Lung (tissue), 12 donors: ENCODE data around the gene FUT8. TPM values are rescaled to one million over a fixed set of nuclear protein-coding genes. Genes with fewer than 3 reads are reported as not detected.

Experiments
- ATAC-seq: fragments of 200-7000 bp; cut with Tn5 transposase; one replicate; pipeline ENCODE4 v1.9.1; 2020; ENCODE audit warnings: moderate number of reproducible peaks; ENCODE audit not compliant: insufficient read depth, low FRiP score
- DNase-seq, 3 donors: peaks; one replicate each; pipeline ENCODE4 v3.0.0-alpha.2; 2013 to 2017
- H3K27ac ChIP-seq, 2 donors: one replicate each; pipeline ENCODE4 v1.5.1; 2013; ENCODE audit warnings: mild to moderate bottlenecking in 2 of 2, moderate library complexity in 2 of 2, control low read depth in 1 of 2, inconsistent platforms in 1 of 2, low read depth in 1 of 2, low read length in 1 of 2
- H3K27me3 ChIP-seq, 3 donors: one replicate each; pipeline ENCODE4 v1.5.1; 2013; ENCODE audit warnings: low read length in 2 of 3; ENCODE audit not compliant: control insufficient read depth in 3 of 3, insufficient read depth in 3 of 3
- H3K36me3 ChIP-seq, 4 donors: one replicate each; pipeline ENCODE4 v1.5.1; 2013; ENCODE audit warnings: low read length in 4 of 4, mild to moderate bottlenecking in 1 of 4, moderate library complexity in 1 of 4; ENCODE audit not compliant: control insufficient read depth in 4 of 4, insufficient read depth in 4 of 4
- H3K4me1 ChIP-seq, 5 donors: one replicate each; pipeline ENCODE4 v1.5.1; 2013; ENCODE audit warnings: low read length in 5 of 5, mild to moderate bottlenecking in 2 of 5, moderate library complexity in 1 of 5; ENCODE audit not compliant: control insufficient read depth in 5 of 5, insufficient read depth in 5 of 5
- H3K4me3 ChIP-seq: one replicate; pipeline ENCODE4 v1.5.1; 2013; ENCODE audit warnings: mild to moderate bottlenecking, control low read depth, moderate library complexity
- H3K9ac ChIP-seq, 2 donors: one replicate each; pipeline ENCODE4 v1.5.1; 2013; ENCODE audit warnings: low read length in 2 of 2, control low read depth in 1 of 2; ENCODE audit not compliant: insufficient read depth in 1 of 2
- H3K9me3 ChIP-seq, 4 donors: one replicate each; pipeline ENCODE4 v1.5.1; 2013; ENCODE audit warnings: low read length in 3 of 4, mild to moderate bottlenecking in 1 of 4, moderate library complexity in 1 of 4; ENCODE audit not compliant: control insufficient read depth in 4 of 4, insufficient read depth in 3 of 4
- CTCF ChIP-seq: IDR thresholded peaks from 2 replicates; pipeline ENCODE4 v1.5.1; 2012; ENCODE audit warnings: mild to moderate bottlenecking; ENCODE audit errors: control extremely low read depth, extremely low read depth
- WGBS, 2 donors: extraction: QIAGEN DNeasy Blood & Tissue Kit; methylation state at CpG; one replicate each; pipeline ENCODE4 v1.1.7; 2013; 5-methylcytosine and 5-hydroxymethylcytosine counted together
- polyA plus RNA-seq, 2 donors: library from polyadenylated mRNA; stranded (reverse); fragments of 200-250 nt; gene quantifications; one replicate each; pipeline ENCODE4 v1.2.1, GENCODE V29; 2013
- total RNA-seq, 2 donors: library from RNA; depleted of rRNA in 1 of 2; stranded (reverse); fragments of >200 nt in 1 of 2; gene quantifications; one replicate each; pipeline ENCODE4 v1.2.1, GENCODE V29; 2014 to 2021
- donor health status: control.
- donor health status: control.
- donor health status: Bipolar disorder and iron deficiency.
- donor health status: healthy.
- donor health status: DM: yes; HTN: yes; CAD: no.

Gene FUT8
- total and polyA plus RNA-seq, 4 donors: 9.9 to 98.5 (median 25.8) TPM

DNA sequence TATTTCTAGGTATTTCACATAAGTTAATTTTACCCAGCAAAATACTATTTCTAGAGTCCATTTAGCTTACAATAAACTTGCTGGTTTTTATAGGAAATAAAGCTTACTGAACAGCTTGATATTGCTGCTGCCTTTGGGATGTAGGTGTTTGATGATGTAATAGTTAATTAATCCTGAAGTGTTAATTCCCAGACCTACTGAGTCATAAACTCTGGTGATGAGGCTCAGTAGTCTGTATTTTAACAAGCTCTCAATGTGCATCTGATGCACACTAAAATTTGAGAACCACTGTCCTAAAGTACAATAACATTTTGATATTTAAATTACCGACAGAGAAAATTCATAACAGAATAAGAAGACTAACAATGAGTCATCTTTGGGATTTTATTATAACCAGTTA lies 168.4 kb downstream of the FUT8 start:
- Histone ChIP-seq H3K27ac (no peak overlapping the region), H3K4me3 (no peak overlapping the region), H3K27me3 (no peaks in the 10 kb centered on the region), H3K9me3 (no peaks in the 10 kb centered on the region), H3K9ac (no peak overlapping the region), H3K4me1 (no peaks in the 10 kb centered on the region), H3K36me3 (no peaks in the 10 kb centered on the region)
- no peak for TF ChIP-seq CTCF
- DNase-seq (no peak), ATAC-seq (no peak)
- 87 to 88% methylated on average over 1 of the region's 1 CpG for WGBS, 2 donors

- WGBS, 2 donors: 88% methylated on average over 3 of the region's 3 CpGs
- H3K4me1 ChIP-seq: no peaks in the 10 kb centered on the region
- TF ChIP-seq CTCF: no peak
- H3K4me3 ChIP-seq: no peak overlapping the region
- no peaks in the 10 kb centered on the region for H3K27me3 ChIP-seq
- H3K9ac ChIP-seq: no peak overlapping the region
- DNase-seq: no peak
- H3K27ac ChIP-seq: no peak overlapping the region
- no peaks in the 10 kb centered on the region for H3K36me3 ChIP-seq
- no peak for ATAC-seq
- no peaks in the 10 kb centered on the region for H3K9me3 ChIP-seq
These were observed 168.8 kb downstream of the FUT8 start for GRCh38 chr14:65581378-65581777.

- Histone ChIP-seq H3K27ac (no peak overlapping the region), H3K36me3 (no peaks in the 10 kb centered on the region), H3K4me1 (no peaks in the 10 kb centered on the region), H3K9ac (no peak overlapping the region), H3K27me3 (no peaks in the 10 kb centered on the region), H3K9me3 (no peaks in the 10 kb centered on the region), H3K4me3 (no peak overlapping the region)
- no peak for ATAC-seq
- TF ChIP-seq CTCF: no peak
- 95 to 98% methylated on average over 3 of the region's 3 CpGs for WGBS, 2 donors
- no peak for DNase-seq
These were observed 169.3 kb downstream of the FUT8 start for GRCh38 chr14:65581799-65582198.

DNA sequence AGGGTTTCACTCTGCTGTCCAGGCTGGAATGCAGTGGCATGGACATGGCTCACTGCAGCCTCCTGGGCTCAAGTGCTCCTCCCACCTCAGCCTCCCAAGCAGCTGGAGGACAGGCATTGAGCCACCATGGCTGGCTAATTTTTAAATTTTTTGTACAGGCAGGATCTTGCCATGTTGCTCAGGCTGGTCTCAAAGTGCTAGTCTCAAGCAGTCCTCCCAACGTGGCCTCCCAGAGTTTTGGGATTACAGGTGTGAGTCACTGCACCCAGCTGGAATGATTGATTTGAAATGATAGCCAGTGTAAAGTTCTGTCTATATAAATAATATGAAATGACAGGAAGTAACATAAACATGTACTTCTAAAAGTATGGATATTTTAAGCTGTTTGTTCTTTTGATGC lies 172.7 kb downstream of the FUT8 start:
- TF ChIP-seq CTCF: no peak
- H3K27ac ChIP-seq: no peak overlapping the region
- no peak overlapping the region for H3K9ac ChIP-seq
- DNase-seq: no peak
- no peaks in the 10 kb centered on the region for H3K4me1 ChIP-seq
- no peak overlapping the region for H3K4me3 ChIP-seq
- H3K27me3 ChIP-seq: no peaks in the 10 kb centered on the region
- no peak for ATAC-seq
- no peaks in the 10 kb centered on the region for H3K36me3 ChIP-seq
- 84 to 91% methylated on average over 1 of the region's 1 CpG for WGBS, 2 donors
- H3K9me3 ChIP-seq: no peaks in the 10 kb centered on the region
